ENCODE results near the gene DDN.

DDN gene

GRCh38 chr12:49041881-49042484 lies 42.8 kb upstream of the DDN start:
- no peak for DNase-seq (ENCODE audit: low read depth)
- TF ChIP-seq CTCF (conservative IDR thresholded peaks at IDR 0.05; ENCODE audit: low read depth, low read length) = no peak
- no peak overlapping the region for H3K4me3 ChIP-seq (ENCODE audit: low read length)

GRCh38 chr12:49041036-49041880 lies 42.1 kb upstream of the DDN start:
- H3K4me3 ChIP-seq (ENCODE audit: low read length) = no peak overlapping the region
- DNase-seq (ENCODE audit: low read depth) = no peak
- TF ChIP-seq CTCF (conservative IDR thresholded peaks at IDR 0.05; ENCODE audit: low read depth, low read length) = no peak

GRCh38 chr12:49040364-49040855 lies 41.2 kb upstream of the DDN start:
- DNase-seq (ENCODE audit: low read depth) = no peak
- H3K4me3 ChIP-seq (ENCODE audit: low read length) = no peak overlapping the region
- no peak for TF ChIP-seq CTCF (conservative IDR thresholded peaks at IDR 0.05; ENCODE audit: low read depth, low read length)

GRCh38 chr12:49039421-49040363 lies 40.5 kb upstream of the DDN start:
- H3K4me3 ChIP-seq (ENCODE audit: low read length) = no peak overlapping the region
- TF ChIP-seq CTCF (conservative IDR thresholded peaks at IDR 0.05; ENCODE audit: low read depth, low read length) = no peak
- DNase-seq (ENCODE audit: low read depth) = no peak

- no peak overlapping the region for H3K4me3 ChIP-seq (ENCODE audit: low read length)
- TF ChIP-seq CTCF (conservative IDR thresholded peaks at IDR 0.05; ENCODE audit: low read depth, low read length) = no peak
- DNase-seq (ENCODE audit: low read depth) = no peak
These were observed 39.2 kb upstream of the DDN start for GRCh38 chr12:49038291-49038955.

GRCh38 chr12:49037947-49038237 lies 38.7 kb upstream of the DDN start:
- TF ChIP-seq CTCF (conservative IDR thresholded peaks at IDR 0.05; ENCODE audit: low read depth, low read length) = no peak
- no peak overlapping the region for H3K4me3 ChIP-seq (ENCODE audit: low read length)
- DNase-seq (ENCODE audit: low read depth) = no peak
